A549 (cell line): ENCODE measurements around the gene PNISR.

ENCODE experiments used
- RAD21 ChIP-seq, 2 experiments: fragments of >200 bp in 1 of 2; sonication (Bioruptor Twin) in 1 of 2; formaldehyde crosslinking in 1 of 2; IDR thresholded peaks in 1 of 2; conservative IDR thresholded peaks in 1 of 2; 2 replicates in 1 of 2; 3 replicates in 1 of 2; pipeline ENCODE4 v1.6.1; 2012 to 2018; ENCODE audit warnings: inconsistent platforms in 1 of 2
- RNF2 ChIP-seq: fragments of 200-600 bp; sonication (generic); IDR thresholded peaks from 2 replicates; pipeline ENCODE4 v1.6.1; 2016; ENCODE audit warnings: low read depth, mild to moderate bottlenecking, antibody characterized with exemption, moderate library complexity, borderline replicate concordance
- TF ChIP-seq, protein P1 (sequence below): fragments of >200 bp; sonication (Bioruptor Twin); formaldehyde crosslinking; IDR thresholded peaks from 3 replicates; pipeline ENCODE4 v1.5.1; 2016

DNA sequence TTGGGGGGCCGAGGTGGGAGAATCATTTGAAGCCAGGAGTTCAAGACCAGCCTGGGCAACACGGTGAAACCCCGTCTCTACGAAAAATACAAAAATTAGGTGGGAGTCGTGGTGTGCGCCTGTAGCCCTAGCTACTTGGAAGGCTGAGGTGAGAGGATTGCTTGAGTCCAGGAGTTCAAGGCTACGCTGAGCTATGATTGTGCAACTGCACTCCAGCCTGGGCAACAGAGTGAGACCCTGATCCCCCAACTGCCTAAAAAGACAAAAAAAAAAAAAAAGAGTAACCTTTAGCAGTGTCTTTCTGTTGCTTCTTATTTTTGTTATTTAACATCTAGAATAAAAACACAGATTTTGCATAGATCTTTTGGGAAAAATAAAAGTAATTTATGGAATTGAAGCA, 18.0 kb downstream of the PNISR start:
- TF ChIP-seq, protein P1, sequence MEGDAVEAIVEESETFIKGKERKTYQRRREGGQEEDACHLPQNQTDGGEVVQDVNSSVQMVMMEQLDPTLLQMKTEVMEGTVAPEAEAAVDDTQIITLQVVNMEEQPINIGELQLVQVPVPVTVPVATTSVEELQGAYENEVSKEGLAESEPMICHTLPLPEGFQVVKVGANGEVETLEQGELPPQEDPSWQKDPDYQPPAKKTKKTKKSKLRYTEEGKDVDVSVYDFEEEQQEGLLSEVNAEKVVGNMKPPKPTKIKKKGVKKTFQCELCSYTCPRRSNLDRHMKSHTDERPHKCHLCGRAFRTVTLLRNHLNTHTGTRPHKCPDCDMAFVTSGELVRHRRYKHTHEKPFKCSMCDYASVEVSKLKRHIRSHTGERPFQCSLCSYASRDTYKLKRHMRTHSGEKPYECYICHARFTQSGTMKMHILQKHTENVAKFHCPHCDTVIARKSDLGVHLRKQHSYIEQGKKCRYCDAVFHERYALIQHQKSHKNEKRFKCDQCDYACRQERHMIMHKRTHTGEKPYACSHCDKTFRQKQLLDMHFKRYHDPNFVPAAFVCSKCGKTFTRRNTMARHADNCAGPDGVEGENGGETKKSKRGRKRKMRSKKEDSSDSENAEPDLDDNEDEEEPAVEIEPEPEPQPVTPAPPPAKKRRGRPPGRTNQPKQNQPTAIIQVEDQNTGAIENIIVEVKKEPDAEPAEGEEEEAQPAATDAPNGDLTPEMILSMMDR, result no peak
- TF ChIP-seq RNF2 (no peak), RAD21 (conservative IDR thresholded peaks at IDR 0.05 in 1 of 2, IDR thresholded peaks at IDR 0.05 in 1 of 2) (no peak)
